Duodenal mucosa (tissue), 2 donors: ENCODE results near the gene CUEDC1.

Experiments used
- H3K27ac ChIP-seq: one replicate; pipeline ENCODE4 v1.7.0; 2013; ENCODE audit warnings: low read depth, low read length
- H3K27me3 ChIP-seq, 2 donors: one replicate each; pipeline ENCODE4 v1.7.0; 2013; ENCODE audit warnings: low read length in 2 of 2, control low read depth in 1 of 2; ENCODE audit not compliant: insufficient read depth in 2 of 2, control insufficient read depth in 1 of 2
- H3K36me3 ChIP-seq, 2 donors: one replicate each; pipeline ENCODE4 v1.7.0; 2013; ENCODE audit warnings: low read length in 2 of 2, control low read depth in 1 of 2; ENCODE audit not compliant: insufficient read depth in 2 of 2, control insufficient read depth in 1 of 2
- H3K4me1 ChIP-seq, 2 donors: one replicate each; pipeline ENCODE4 v1.7.0; 2013; ENCODE audit warnings: low read length in 2 of 2, control low read depth in 1 of 2; ENCODE audit not compliant: insufficient read depth in 2 of 2, control insufficient read depth in 1 of 2
- H3K4me3 ChIP-seq, 2 donors: one replicate each; pipeline ENCODE4 v1.7.0; 2013; ENCODE audit warnings: low read length in 2 of 2, low read depth in 1 of 2
- H3K9ac ChIP-seq, 2 donors: one replicate each; pipeline ENCODE4 v1.7.0; 2013; ENCODE audit warnings: low read length in 2 of 2, low read depth in 1 of 2
- H3K9me3 ChIP-seq, 2 donors: one replicate each; pipeline ENCODE4 v1.7.0; 2013; ENCODE audit warnings: low read length in 2 of 2, control low read depth in 1 of 2; ENCODE audit not compliant: control insufficient read depth in 1 of 2

The CUEDC1 gene

DNA sequence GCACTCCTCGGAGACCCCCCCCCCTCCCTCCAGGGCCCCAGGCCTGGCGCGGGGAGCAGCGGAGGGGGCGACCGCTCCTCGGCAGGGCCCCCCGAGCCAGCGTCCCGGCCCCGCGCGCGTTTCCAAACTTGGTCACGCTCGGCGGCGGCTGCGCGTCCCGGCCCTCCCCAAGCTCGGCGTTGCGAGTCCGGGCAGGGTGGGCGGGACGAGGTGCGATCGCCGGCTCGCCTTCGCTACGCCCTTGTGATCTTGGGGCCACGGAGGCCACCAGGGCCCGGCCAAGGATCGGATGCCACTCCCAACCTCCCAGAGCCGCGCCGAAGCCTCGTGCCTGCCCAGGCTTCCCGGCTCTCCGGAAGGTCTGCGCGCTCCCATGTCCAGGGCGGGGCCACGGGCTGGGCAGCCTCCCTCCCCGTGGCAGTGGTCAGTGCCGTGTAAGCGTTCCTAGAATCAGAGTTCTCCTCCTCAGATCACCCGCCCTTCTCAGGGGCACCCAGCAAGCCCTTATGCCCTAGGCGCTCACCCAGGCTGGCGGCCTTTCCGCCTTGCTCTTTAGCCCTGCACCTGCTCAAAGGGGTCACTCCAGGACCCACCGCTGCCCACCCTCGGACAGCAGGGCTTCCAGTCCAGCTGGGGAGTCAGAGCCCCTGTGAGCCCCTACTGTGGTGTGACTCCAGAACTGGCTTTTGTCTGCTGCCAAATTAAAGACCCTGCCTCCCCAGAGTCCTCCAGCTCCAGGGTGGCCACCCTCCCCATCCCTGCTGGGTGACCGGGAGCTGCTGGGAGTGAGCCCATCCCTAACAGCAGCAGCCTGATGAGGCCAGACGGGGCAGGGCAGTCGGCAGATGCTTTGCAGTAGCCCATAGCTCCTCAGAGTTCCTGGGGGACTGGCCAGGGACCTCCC lies 93.2 kb downstream of the CUEDC1 start:
- Histone ChIP-seq H3K4me3 (peak overlapping the region; percentile 63 to 71), H3K27ac (peak overlapping the region; percentile 58), H3K36me3 (no peaks in the 10 kb centered on the region), H3K9ac (peak overlapping the region; percentile 32 to 58), H3K27me3 (no peaks in the 10 kb centered on the region), H3K9me3 (no peaks in the 10 kb centered on the region), H3K4me1 (peaks cover 20 to 23% of the 10 kb centered on the region in 2 donors)

GRCh38 chr17:57861000-57861789 lies 94.0 kb downstream of the CUEDC1 start:
- peak overlapping the region; percentile 63 to 71 for H3K4me3 ChIP-seq
- H3K9ac ChIP-seq, result peak overlapping the region; percentile 32 to 58
- no peaks in the 10 kb centered on the region for H3K36me3 ChIP-seq
- no peaks in the 10 kb centered on the region for H3K27me3 ChIP-seq
- H3K9me3 ChIP-seq, result no peaks in the 10 kb centered on the region
- peak overlapping the region; percentile 58 for H3K27ac ChIP-seq
- H3K4me1 ChIP-seq, result peaks cover 20 to 23% of the 10 kb centered on the region in 2 donors

- H3K9ac ChIP-seq, result peak overlapping the region in 1 of 2 donors; percentile 58
- peak overlapping the region; percentile 63 to 71 for H3K4me3 ChIP-seq
- H3K36me3 ChIP-seq, result no peaks in the 10 kb centered on the region
Measured at GRCh38 chr17:57860414-57860999, 94.7 kb downstream of the CUEDC1 start.

DNA sequence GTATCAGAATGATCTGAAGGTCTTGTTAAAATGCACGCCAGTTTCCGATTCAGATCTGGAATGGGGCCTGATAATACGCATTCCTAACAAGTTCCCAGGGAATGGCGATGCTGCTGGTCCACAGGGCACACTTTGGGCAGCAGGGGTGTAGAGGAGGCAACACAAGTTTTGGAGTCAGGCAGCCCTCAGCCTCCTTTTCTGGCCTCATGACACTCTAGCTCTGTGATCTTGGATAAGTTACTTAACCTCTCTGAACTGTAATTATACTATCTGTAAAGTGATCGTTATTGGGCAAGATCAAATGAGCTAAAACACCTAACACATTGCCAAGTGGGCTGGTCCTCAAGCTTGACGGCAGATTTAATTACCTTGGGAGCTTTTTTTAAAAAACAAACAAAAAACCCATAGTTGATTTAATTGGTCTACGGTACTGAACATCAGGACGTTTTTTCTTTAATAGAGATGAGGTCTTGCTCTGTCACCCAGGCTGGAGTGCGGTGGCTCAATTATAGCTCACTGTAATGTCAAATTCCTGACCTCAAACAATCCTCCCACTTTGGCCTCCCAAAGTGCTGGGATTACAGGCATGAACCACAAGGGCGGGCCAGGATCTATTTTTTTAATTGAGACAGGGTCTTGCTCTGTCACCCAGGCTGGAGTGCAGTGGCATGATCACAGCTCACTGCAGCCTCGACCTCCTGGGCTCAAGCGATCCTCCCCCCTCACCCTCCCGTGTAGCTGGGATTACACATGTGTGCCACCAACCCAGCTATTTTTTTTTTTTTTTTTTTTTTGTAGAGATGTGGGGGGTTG lies 95.4 kb downstream of the CUEDC1 start:
- Histone ChIP-seq H3K27ac (no peak overlapping the region), H3K4me1 (peaks cover 20 to 28% of the 10 kb centered on the region in 2 donors), H3K27me3 (no peaks in the 10 kb centered on the region)

More at GRCh38 chr17:57860414-57860999, 94.7 kb downstream of the CUEDC1 start:
- Histone ChIP-seq H3K27ac (peak overlapping the region; percentile 55), H3K9me3 (no peaks in the 10 kb centered on the region), H3K4me1 (peaks cover 20 to 26% of the 10 kb centered on the region in 2 donors), H3K27me3 (no peaks in the 10 kb centered on the region)

DNA sequence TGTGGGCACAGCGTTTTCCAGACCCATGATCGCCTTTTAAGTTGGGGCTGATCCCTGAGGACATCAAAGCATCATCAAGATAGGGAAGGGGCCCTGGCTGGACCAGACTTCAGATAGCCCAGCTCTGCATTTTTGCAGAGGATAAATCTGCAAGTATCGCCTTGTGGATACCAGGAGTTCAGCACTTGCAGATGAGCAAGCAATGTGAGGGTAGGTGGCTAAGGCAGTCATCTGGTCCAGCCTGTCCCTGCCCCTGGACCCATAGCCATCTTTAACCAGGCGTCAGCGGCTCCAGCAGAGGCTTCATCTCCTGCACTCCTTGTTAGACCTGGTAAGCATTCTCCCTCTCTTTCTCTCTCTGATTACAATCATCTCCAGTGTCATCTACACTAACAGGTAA lies 96.4 kb downstream of the CUEDC1 start:
- H3K9ac ChIP-seq, result no peak overlapping the region
- H3K36me3 ChIP-seq, result no peaks in the 10 kb centered on the region
- no peak overlapping the region for H3K27ac ChIP-seq
- no peak overlapping the region for H3K4me3 ChIP-seq
- no peaks in the 10 kb centered on the region for H3K27me3 ChIP-seq
- peaks cover 21 to 29% of the 10 kb centered on the region in 2 donors for H3K4me1 ChIP-seq
- H3K9me3 ChIP-seq, result no peaks in the 10 kb centered on the region

More for the DNA sequence above, 95.4 kb downstream of the CUEDC1 start:
- Histone ChIP-seq H3K36me3 (no peaks in the 10 kb centered on the region), H3K9me3 (no peaks in the 10 kb centered on the region), H3K9ac (no peak overlapping the region), H3K4me3 (no peak overlapping the region)

DNA sequence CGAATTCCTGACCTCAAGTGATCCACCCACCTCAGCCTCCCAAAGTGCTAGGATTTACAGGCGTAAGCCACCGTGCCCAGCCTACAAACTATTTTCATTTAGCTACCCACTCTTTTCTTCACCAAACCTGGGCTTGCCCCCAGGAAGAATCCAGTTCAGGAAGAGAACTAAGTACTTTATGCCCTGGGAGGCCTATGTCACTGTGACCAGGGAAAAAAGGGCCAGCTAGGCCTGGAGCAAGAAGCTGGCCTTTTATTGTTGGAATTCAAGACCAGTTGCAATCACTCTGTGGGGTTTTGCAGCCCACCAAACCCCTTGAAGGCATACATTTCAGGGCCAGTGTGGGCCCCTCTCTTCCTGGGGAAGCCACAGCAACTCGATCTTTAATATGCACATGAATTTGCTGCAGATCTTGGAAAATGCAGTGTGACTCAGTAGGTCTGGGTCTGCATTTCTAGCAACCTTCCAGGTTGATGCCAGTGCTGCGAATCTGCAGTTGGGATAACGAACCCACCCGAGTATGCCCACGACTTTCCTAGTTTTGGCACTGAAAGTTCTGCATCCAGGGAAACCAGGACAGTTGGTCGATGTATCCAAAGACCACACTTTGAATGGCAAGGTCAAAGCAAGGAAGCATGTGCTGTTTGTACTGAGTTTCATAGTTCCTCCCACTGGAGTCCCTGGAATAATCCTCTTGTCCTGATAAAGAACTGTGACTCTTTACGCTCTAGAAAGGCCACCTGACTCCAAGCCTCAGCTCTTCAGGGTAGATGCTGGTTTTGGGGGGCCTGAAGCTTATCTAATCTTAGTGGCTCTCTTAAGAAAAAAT lies 98.2 kb downstream of the CUEDC1 start:
- H3K9ac ChIP-seq, result no peak overlapping the region
- H3K27ac ChIP-seq, result no peak overlapping the region

GRCh38 chr17:57855391-57856035 lies 99.7 kb downstream of the CUEDC1 start:
- H3K4me3 ChIP-seq, result no peak overlapping the region
- H3K9ac ChIP-seq, result no peak overlapping the region
- H3K27ac ChIP-seq, result no peak overlapping the region
- no peaks in the 10 kb centered on the region for H3K36me3 ChIP-seq
- H3K4me1 ChIP-seq, result peaks cover 25 to 38% of the 10 kb centered on the region in 2 donors
- no peaks in the 10 kb centered on the region for H3K9me3 ChIP-seq
- no peaks in the 10 kb centered on the region for H3K27me3 ChIP-seq

More for the DNA sequence above, 98.2 kb downstream of the CUEDC1 start:
- Histone ChIP-seq H3K4me1 (peaks cover 33 to 37% of the 10 kb centered on the region in 2 donors), H3K27me3 (no peaks in the 10 kb centered on the region), H3K4me3 (no peak overlapping the region), H3K36me3 (no peaks in the 10 kb centered on the region), H3K9me3 (no peaks in the 10 kb centered on the region)

DNA sequence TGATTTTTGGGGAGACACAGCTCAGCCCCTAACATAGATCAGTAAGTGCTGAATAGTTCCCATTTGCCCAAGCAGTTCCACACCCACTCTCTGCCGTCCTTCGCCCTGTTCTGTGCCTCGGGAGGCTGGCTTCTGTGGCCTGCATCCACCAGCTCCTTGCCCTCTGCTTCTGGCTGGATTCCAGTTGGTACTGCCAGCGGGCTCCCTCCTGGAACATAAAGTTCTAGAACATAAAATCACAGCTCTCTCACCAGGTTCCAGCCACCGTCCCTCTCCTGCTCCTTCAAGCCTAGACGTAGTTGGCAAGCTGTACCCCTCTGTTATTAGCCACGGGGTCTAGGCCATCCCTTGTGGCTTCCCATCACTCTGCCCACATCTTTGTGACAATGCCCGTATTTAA lies 101.5 kb downstream of the CUEDC1 start:
- peaks cover 34 to 42% of the 10 kb centered on the region in 2 donors for H3K4me1 ChIP-seq
- H3K27me3 ChIP-seq, result no peaks in the 10 kb centered on the region
- H3K27ac ChIP-seq, result no peak overlapping the region
- H3K4me3 ChIP-seq, result no peak overlapping the region
- no peaks in the 10 kb centered on the region for H3K9me3 ChIP-seq
- no peak overlapping the region for H3K9ac ChIP-seq
- H3K36me3 ChIP-seq, result no peaks in the 10 kb centered on the region
